ENCODE results near the gene GREM2.

The GREM2 gene

GRCh38 chr1:240524356-240525069, 87.4 kb downstream of the GREM2 start:
- Histone ChIP-seq H3K4me3 (ENCODE audit: low read depth, low read length) (no peak overlapping the region), H3K27me3 (ENCODE audit: insufficient read depth, low read length) (no peaks in the 10 kb centered on the region), H3K27ac (ENCODE audit: low read depth, low read length) (no peak overlapping the region), H3K4me1 (ENCODE audit: control insufficient read depth, insufficient read depth, low read length, unreplicated experiment) (no peaks in the 10 kb centered on the region), H3K36me3 (ENCODE audit: insufficient read depth, low read length) (no peaks in the 10 kb centered on the region), H3K79me2 (ENCODE audit: control insufficient read depth, insufficient read depth, low read length, unreplicated experiment) (no peaks in the 10 kb centered on the region), H2AFZ (ENCODE audit: low read length, unreplicated experiment) (no peak overlapping the region)

- H3K4me1 ChIP-seq (ENCODE audit: control insufficient read depth, insufficient read depth, low read length, unreplicated experiment), result no peaks in the 10 kb centered on the region
- H2AFZ ChIP-seq (ENCODE audit: low read length, unreplicated experiment), result no peak overlapping the region
- H3K4me3 ChIP-seq (ENCODE audit: low read depth, low read length), result no peak overlapping the region
- no peak overlapping the region for H3K27ac ChIP-seq (ENCODE audit: low read depth, low read length)
- no peaks in the 10 kb centered on the region for H3K36me3 ChIP-seq (ENCODE audit: insufficient read depth, low read length)
- no peaks in the 10 kb centered on the region for H3K27me3 ChIP-seq (ENCODE audit: insufficient read depth, low read length)
- H3K79me2 ChIP-seq (ENCODE audit: control insufficient read depth, insufficient read depth, low read length, unreplicated experiment), result no peaks in the 10 kb centered on the region
Measured at GRCh38 chr1:240522122-240522822, 89.7 kb downstream of the GREM2 start.

GRCh38 chr1:240517891-240518290, 94.1 kb downstream of the GREM2 start:
- H3K27ac ChIP-seq (ENCODE audit: low read depth, low read length), result no peak overlapping the region
- H3K27me3 ChIP-seq (ENCODE audit: insufficient read depth, low read length), result no peaks in the 10 kb centered on the region
- no peak overlapping the region for H2AFZ ChIP-seq (ENCODE audit: low read length, unreplicated experiment)
- no peaks in the 10 kb centered on the region for H3K36me3 ChIP-seq (ENCODE audit: insufficient read depth, low read length)
- peaks cover 14% of the 10 kb centered on the region for H3K4me1 ChIP-seq (ENCODE audit: control insufficient read depth, insufficient read depth, low read length, unreplicated experiment)
- no peaks in the 10 kb centered on the region for H3K79me2 ChIP-seq (ENCODE audit: control insufficient read depth, insufficient read depth, low read length, unreplicated experiment)
- H3K4me3 ChIP-seq (ENCODE audit: low read depth, low read length), result no peak overlapping the region

- peaks cover 14% of the 10 kb centered on the region for H3K4me1 ChIP-seq (ENCODE audit: control insufficient read depth, insufficient read depth, low read length, unreplicated experiment)
- H3K27ac ChIP-seq (ENCODE audit: low read depth, low read length), result no peak overlapping the region
- no peak overlapping the region for H2AFZ ChIP-seq (ENCODE audit: low read length, unreplicated experiment)
Measured at GRCh38 chr1:240516069-240516468, 95.9 kb downstream of the GREM2 start.

GRCh38 chr1:240515505-240515904, 96.5 kb downstream of the GREM2 start:
- Histone ChIP-seq H3K27me3 (ENCODE audit: insufficient read depth, low read length) (no peaks in the 10 kb centered on the region), H3K27ac (ENCODE audit: low read depth, low read length) (0 out of 2 replicates have a peak overlapping the region, but pooled peaks have one; percentile 16), H3K4me1 (ENCODE audit: control insufficient read depth, insufficient read depth, low read length, unreplicated experiment) (peaks cover 14% of the 10 kb centered on the region), H2AFZ (ENCODE audit: low read length, unreplicated experiment) (peak overlapping the region; percentile 53), H3K79me2 (ENCODE audit: control insufficient read depth, insufficient read depth, low read length, unreplicated experiment) (no peaks in the 10 kb centered on the region), H3K36me3 (ENCODE audit: insufficient read depth, low read length) (no peaks in the 10 kb centered on the region), H3K4me3 (ENCODE audit: low read depth, low read length) (0 out of 2 replicates have a peak overlapping the region, but pooled peaks have one; percentile 21)

More at GRCh38 chr1:240516069-240516468, 95.9 kb downstream of the GREM2 start:
- no peaks in the 10 kb centered on the region for H3K36me3 ChIP-seq (ENCODE audit: insufficient read depth, low read length)
- no peak overlapping the region for H3K4me3 ChIP-seq (ENCODE audit: low read depth, low read length)
- H3K79me2 ChIP-seq (ENCODE audit: control insufficient read depth, insufficient read depth, low read length, unreplicated experiment), result no peaks in the 10 kb centered on the region
- no peaks in the 10 kb centered on the region for H3K27me3 ChIP-seq (ENCODE audit: insufficient read depth, low read length)

- no peak overlapping the region for H3K4me3 ChIP-seq (ENCODE audit: low read depth, low read length)
- H3K79me2 ChIP-seq (ENCODE audit: control insufficient read depth, insufficient read depth, low read length, unreplicated experiment), result no peaks in the 10 kb centered on the region
- H3K4me1 ChIP-seq (ENCODE audit: control insufficient read depth, insufficient read depth, low read length, unreplicated experiment), result peaks cover 14% of the 10 kb centered on the region
Measured at GRCh38 chr1:240511789-240512188, 100.2 kb downstream of the GREM2 start.

GRCh38 chr1:240508950-240509349, 103.0 kb downstream of the GREM2 start:
- Histone ChIP-seq H2AFZ (ENCODE audit: low read length, unreplicated experiment) (no peak overlapping the region), H3K4me3 (ENCODE audit: low read depth, low read length) (no peak overlapping the region), H3K4me1 (ENCODE audit: control insufficient read depth, insufficient read depth, low read length, unreplicated experiment) (no peaks in the 10 kb centered on the region), H3K36me3 (ENCODE audit: insufficient read depth, low read length) (no peaks in the 10 kb centered on the region), H3K27me3 (ENCODE audit: insufficient read depth, low read length) (no peaks in the 10 kb centered on the region), H3K79me2 (ENCODE audit: control insufficient read depth, insufficient read depth, low read length, unreplicated experiment) (no peaks in the 10 kb centered on the region), H3K27ac (ENCODE audit: low read depth, low read length) (no peak overlapping the region)

More at GRCh38 chr1:240511789-240512188, 100.2 kb downstream of the GREM2 start:
- no peaks in the 10 kb centered on the region for H3K27me3 ChIP-seq (ENCODE audit: insufficient read depth, low read length)
- no peaks in the 10 kb centered on the region for H3K36me3 ChIP-seq (ENCODE audit: insufficient read depth, low read length)
- H2AFZ ChIP-seq (ENCODE audit: low read length, unreplicated experiment), result no peak overlapping the region
- no peak overlapping the region for H3K27ac ChIP-seq (ENCODE audit: low read depth, low read length)

GRCh38 chr1:240508201-240508600, 103.8 kb downstream of the GREM2 start:
- Histone ChIP-seq H3K27ac (ENCODE audit: low read depth, low read length) (no peak overlapping the region), H3K79me2 (ENCODE audit: control insufficient read depth, insufficient read depth, low read length, unreplicated experiment) (no peaks in the 10 kb centered on the region), H3K36me3 (ENCODE audit: insufficient read depth, low read length) (no peaks in the 10 kb centered on the region), H2AFZ (ENCODE audit: low read length, unreplicated experiment) (no peak overlapping the region), H3K4me3 (ENCODE audit: low read depth, low read length) (no peak overlapping the region), H3K27me3 (ENCODE audit: insufficient read depth, low read length) (no peaks in the 10 kb centered on the region), H3K4me1 (ENCODE audit: control insufficient read depth, insufficient read depth, low read length, unreplicated experiment) (no peaks in the 10 kb centered on the region)

GRCh38 chr1:240506176-240506575, 105.8 kb downstream of the GREM2 start:
- Histone ChIP-seq H3K27ac (ENCODE audit: low read depth, low read length) (no peak overlapping the region), H3K4me1 (ENCODE audit: control insufficient read depth, insufficient read depth, low read length, unreplicated experiment) (peaks cover 5% of the 10 kb centered on the region), H3K4me3 (ENCODE audit: low read depth, low read length) (no peak overlapping the region), H2AFZ (ENCODE audit: low read length, unreplicated experiment) (no peak overlapping the region), H3K79me2 (ENCODE audit: control insufficient read depth, insufficient read depth, low read length, unreplicated experiment) (no peaks in the 10 kb centered on the region), H3K27me3 (ENCODE audit: insufficient read depth, low read length) (no peaks in the 10 kb centered on the region), H3K36me3 (ENCODE audit: insufficient read depth, low read length) (no peaks in the 10 kb centered on the region)

- peaks cover 21% of the 10 kb centered on the region for H3K4me1 ChIP-seq (ENCODE audit: control insufficient read depth, insufficient read depth, low read length, unreplicated experiment)
- no peaks in the 10 kb centered on the region for H3K36me3 ChIP-seq (ENCODE audit: insufficient read depth, low read length)
- no peaks in the 10 kb centered on the region for H3K79me2 ChIP-seq (ENCODE audit: control insufficient read depth, insufficient read depth, low read length, unreplicated experiment)
- H3K4me3 ChIP-seq (ENCODE audit: low read depth, low read length), result no peak overlapping the region
- H3K27me3 ChIP-seq (ENCODE audit: insufficient read depth, low read length), result no peaks in the 10 kb centered on the region
- no peak overlapping the region for H3K27ac ChIP-seq (ENCODE audit: low read depth, low read length)
- H2AFZ ChIP-seq (ENCODE audit: low read length, unreplicated experiment), result no peak overlapping the region
Measured at GRCh38 chr1:240503558-240503957, 108.4 kb downstream of the GREM2 start.

GRCh38 chr1:240503036-240503435, 108.9 kb downstream of the GREM2 start:
- peaks cover 22% of the 10 kb centered on the region for H3K4me1 ChIP-seq (ENCODE audit: control insufficient read depth, insufficient read depth, low read length, unreplicated experiment)
- no peak overlapping the region for H3K27ac ChIP-seq (ENCODE audit: low read depth, low read length)
- no peaks in the 10 kb centered on the region for H3K36me3 ChIP-seq (ENCODE audit: insufficient read depth, low read length)
- H3K79me2 ChIP-seq (ENCODE audit: control insufficient read depth, insufficient read depth, low read length, unreplicated experiment), result no peaks in the 10 kb centered on the region
- H3K4me3 ChIP-seq (ENCODE audit: low read depth, low read length), result no peak overlapping the region
- H2AFZ ChIP-seq (ENCODE audit: low read length, unreplicated experiment), result no peak overlapping the region
- no peaks in the 10 kb centered on the region for H3K27me3 ChIP-seq (ENCODE audit: insufficient read depth, low read length)

All from ACC112 (cell line).